GM12891 (cell line): Measurements from ENCODE around the gene MYO5B.

Source experiments
- DNase-seq: peaks from one replicate; pipeline ENCODE4 v3.0.0; 2011; ENCODE audit warnings: low spot score; ENCODE audit not compliant: insufficient read length
- FAIRE-seq: peaks from 2 replicates; lab custom pipeline; 2011; peaks lifted over from hg19 to GRCh38; lab: Jason Lieb, UNC
- PAX5 ChIP-seq: IDR thresholded peaks from 2 replicates; pipeline ENCODE4 v1.6.1; 2011; ENCODE audit warnings: low read length, moderate library complexity, mild to moderate bottlenecking; ENCODE audit not compliant: insufficient read depth, severe bottlenecking
- POLR2A ChIP-seq: IDR thresholded peaks from 2 replicates; pipeline ENCODE4 v1.6.1; 2011; ENCODE audit warnings: low read depth, low read length, control low read depth
- POLR2AphosphoS5 ChIP-seq: IDR thresholded peaks from 2 replicates; pipeline ENCODE4 v1.6.1; 2011; ENCODE audit warnings: low read depth, low read length, control low read depth
- POU2F2 ChIP-seq: IDR thresholded peaks from 2 replicates; pipeline ENCODE4 v1.6.1; 2011; ENCODE audit warnings: low read depth, mild to moderate bottlenecking, control low read depth, low read length, moderate library complexity
- SPI1 ChIP-seq: IDR thresholded peaks from 2 replicates; pipeline ENCODE4 v1.6.1; 2011; ENCODE audit warnings: low read depth, low read length, control low read depth
- TAF1 ChIP-seq: IDR thresholded peaks from 2 replicates; pipeline ENCODE4 v1.6.1; 2011; ENCODE audit warnings: low read depth, low read length, control low read depth

Gene MYO5B

GRCh38 chr18:50203801-50204604, 9.1 kb upstream of the MYO5B start:
- DNase-seq (no peak), FAIRE-seq (peak; percentile 68)
- no peak for TF ChIP-seq POLR2AphosphoS5
- TF ChIP-seq PAX5 = no peak
- no peak for TF ChIP-seq POU2F2
- TF ChIP-seq POLR2A = no peak
- TF ChIP-seq TAF1 = no peak
- no peak for TF ChIP-seq SPI1

GRCh38 chr18:50201476-50202018, 6.6 kb upstream of the MYO5B start:
- TF ChIP-seq POLR2A (no peak), POU2F2 (no peak), POLR2AphosphoS5 (no peak), PAX5 (no peak)
- DNase-seq (no peak), FAIRE-seq (no peak)

GRCh38 chr18:50199921-50200320, 5.0 kb upstream of the MYO5B start:
- no peak for TF ChIP-seq TAF1
- TF ChIP-seq PAX5 = no peak
- no peak for TF ChIP-seq SPI1
- TF ChIP-seq POU2F2 = no peak
- TF ChIP-seq POLR2A = no peak
- no peak for TF ChIP-seq POLR2AphosphoS5
- no peak for FAIRE-seq
- DNase-seq = no peak

GRCh38 chr18:50199346-50199855, 4.5 kb upstream of the MYO5B start:
- no peak for FAIRE-seq
- TF ChIP-seq TAF1 (no peak), POU2F2 (no peak), SPI1 (no peak), PAX5 (no peak), POLR2A (no peak), POLR2AphosphoS5 (no peak)
- DNase-seq = no peak

GRCh38 chr18:50196261-50196660, 1.3 kb upstream of the MYO5B start:
- DNase-seq (no peak), FAIRE-seq (no peak)
- TF ChIP-seq SPI1 (no peak), PAX5 (no peak), TAF1 (no peak), POU2F2 (no peak)

- FAIRE-seq = no peak
Measured at GRCh38 chr18:50195689-50196088, 742 bp upstream of the MYO5B start.

GRCh38 chr18:50193796-50194630, 934 bp downstream of the MYO5B start:
- DNase-seq (no peak), FAIRE-seq (no peak)
- no peak for TF ChIP-seq POU2F2
- no peak for TF ChIP-seq PAX5
- no peak for TF ChIP-seq POLR2A
- TF ChIP-seq TAF1 = no peak
- TF ChIP-seq POLR2AphosphoS5 = no peak
- no peak for TF ChIP-seq SPI1

More at GRCh38 chr18:50195689-50196088, 742 bp upstream of the MYO5B start:
- no peak for TF ChIP-seq POLR2AphosphoS5
- TF ChIP-seq PAX5 = no peak
- TF ChIP-seq TAF1 = no peak
- no peak for TF ChIP-seq POLR2A
- no peak for TF ChIP-seq SPI1
- TF ChIP-seq POU2F2 = no peak
- DNase-seq = no peak

GRCh38 chr18:50192995-50193795, 1.8 kb downstream of the MYO5B start:
- DNase-seq (no peak), FAIRE-seq (peak; percentile 16)
- no peak for TF ChIP-seq PAX5
- no peak for TF ChIP-seq SPI1
- no peak for TF ChIP-seq POLR2A
- no peak for TF ChIP-seq TAF1
- TF ChIP-seq POU2F2 = no peak
- TF ChIP-seq POLR2AphosphoS5 = no peak

- TF ChIP-seq POLR2AphosphoS5 (no peak), POLR2A (no peak)
- DNase-seq = no peak
- FAIRE-seq = no peak
Measured at GRCh38 chr18:50190926-50191325, 4.0 kb downstream of the MYO5B start.
